Measurements from ENCODE around the gene DDA1.
"Not testable (repeated sequence)": the region's sequence is repeated elsewhere in the genome, so short reads cannot be mapped to it uniquely, and the experiment has no call there.

The DDA1 gene

GRCh38 chr19:17294051-17294891 is 15.1 kb upstream of the DDA1 start:
- Histone ChIP-seq H3K36me3 (ENCODE audit: insufficient read depth, low read length) (peaks cover 7% of the 10 kb centered on the region; the same call in 1 of the 2 replicates), H3K9ac (ENCODE audit: low read depth, low read length) (no peak overlapping the region), H3K4me2 (ENCODE audit: insufficient read depth, low read length) (peak overlapping the region; percentile 99; the same call in 1 of the 2 replicates), H2AFZ (ENCODE audit: low read depth, low read length) (no peak overlapping the region), H3K27ac (ENCODE audit: low read length) (no peak overlapping the region), H4K20me1 (ENCODE audit: insufficient read depth, low read length) (no peaks in the 10 kb centered on the region; the same call in 1 of the 2 replicates), H3K27me3 (ENCODE audit: insufficient read depth, low read length, poor library complexity) (no peaks in the 10 kb centered on the region), H3K4me3 (ENCODE audit: low read depth in 1 of 2, low read length in 2 of 2) (no peak overlapping the region), H3K9me3 (ENCODE audit: insufficient read depth, low read length, severe bottlenecking) (peaks cover 3% of the 10 kb centered on the region), H3K4me1 (ENCODE audit: insufficient read depth, low read length) (peaks cover 28% of the 10 kb centered on the region), H3K79me2 (ENCODE audit: insufficient read depth, low read length) (peaks cover 9% of the 10 kb centered on the region; the same call in 1 of the 2 replicates)
- TF ChIP-seq EZH2 (IDR thresholded peaks at IDR 0.05; ENCODE audit: borderline replicate concordance, low read depth, low read length, severe bottlenecking): no peak
- TF ChIP-seq, protein P1, sequence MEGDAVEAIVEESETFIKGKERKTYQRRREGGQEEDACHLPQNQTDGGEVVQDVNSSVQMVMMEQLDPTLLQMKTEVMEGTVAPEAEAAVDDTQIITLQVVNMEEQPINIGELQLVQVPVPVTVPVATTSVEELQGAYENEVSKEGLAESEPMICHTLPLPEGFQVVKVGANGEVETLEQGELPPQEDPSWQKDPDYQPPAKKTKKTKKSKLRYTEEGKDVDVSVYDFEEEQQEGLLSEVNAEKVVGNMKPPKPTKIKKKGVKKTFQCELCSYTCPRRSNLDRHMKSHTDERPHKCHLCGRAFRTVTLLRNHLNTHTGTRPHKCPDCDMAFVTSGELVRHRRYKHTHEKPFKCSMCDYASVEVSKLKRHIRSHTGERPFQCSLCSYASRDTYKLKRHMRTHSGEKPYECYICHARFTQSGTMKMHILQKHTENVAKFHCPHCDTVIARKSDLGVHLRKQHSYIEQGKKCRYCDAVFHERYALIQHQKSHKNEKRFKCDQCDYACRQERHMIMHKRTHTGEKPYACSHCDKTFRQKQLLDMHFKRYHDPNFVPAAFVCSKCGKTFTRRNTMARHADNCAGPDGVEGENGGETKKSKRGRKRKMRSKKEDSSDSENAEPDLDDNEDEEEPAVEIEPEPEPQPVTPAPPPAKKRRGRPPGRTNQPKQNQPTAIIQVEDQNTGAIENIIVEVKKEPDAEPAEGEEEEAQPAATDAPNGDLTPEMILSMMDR (IDR thresholded peaks at IDR 0.05; ENCODE audit: borderline replicate concordance, extremely low read depth, low read length, poor library complexity, severe bottlenecking): no peak
- peak; percentile 55 for DNase-seq
- no peak for ATAC-seq (ENCODE audit: insufficient read depth, low read depth)

GRCh38 chr19:17295551-17295950 is 13.8 kb upstream of the DDA1 start:
- not testable (repeated sequence) for ATAC-seq (ENCODE audit: insufficient read depth, low read depth); H3K27me3 ChIP-seq (ENCODE audit: insufficient read depth, low read length, poor library complexity); H2AFZ ChIP-seq (ENCODE audit: low read depth, low read length); H3K9me3 ChIP-seq (ENCODE audit: insufficient read depth, low read length, severe bottlenecking); H3K9ac ChIP-seq (ENCODE audit: low read depth, low read length); H4K20me1 ChIP-seq (ENCODE audit: insufficient read depth, low read length); H3K79me2 ChIP-seq (ENCODE audit: insufficient read depth, low read length); DNase-seq; H3K27ac ChIP-seq (ENCODE audit: low read length); H3K36me3 ChIP-seq (ENCODE audit: insufficient read depth, low read length); H3K4me3 ChIP-seq (ENCODE audit: low read depth in 1 of 2, low read length in 2 of 2); H3K4me2 ChIP-seq (ENCODE audit: insufficient read depth, low read length)
- peaks cover 28% of the 10 kb centered on the region for H3K4me1 ChIP-seq (ENCODE audit: insufficient read depth, low read length)

GRCh38 chr19:17296273-17296672 is 13.1 kb upstream of the DDA1 start:
- Histone ChIP-seq H3K79me2 (ENCODE audit: insufficient read depth, low read length) (peaks cover 9% of the 10 kb centered on the region; the same call in 1 of the 2 replicates), H3K4me2 (ENCODE audit: insufficient read depth, low read length) (no peak overlapping the region), H3K27ac (ENCODE audit: low read length) (no peak overlapping the region), H3K27me3 (ENCODE audit: insufficient read depth, low read length, poor library complexity) (no peaks in the 10 kb centered on the region), H3K36me3 (ENCODE audit: insufficient read depth, low read length) (peaks cover 7% of the 10 kb centered on the region; the same call in 1 of the 2 replicates), H3K4me3 (ENCODE audit: low read depth in 1 of 2, low read length in 2 of 2) (no peak overlapping the region), H3K4me1 (ENCODE audit: insufficient read depth, low read length) (peaks cover 28% of the 10 kb centered on the region), H4K20me1 (ENCODE audit: insufficient read depth, low read length) (no peaks in the 10 kb centered on the region; the same call in 1 of the 2 replicates), H2AFZ (ENCODE audit: low read depth, low read length) (no peak overlapping the region), H3K9ac (ENCODE audit: low read depth, low read length) (no peak overlapping the region), H3K9me3 (ENCODE audit: insufficient read depth, low read length, severe bottlenecking) (peaks cover 3% of the 10 kb centered on the region)
- no peak for TF ChIP-seq EZH2 (IDR thresholded peaks at IDR 0.05; ENCODE audit: borderline replicate concordance, low read depth, low read length, severe bottlenecking)
- ATAC-seq (ENCODE audit: insufficient read depth, low read depth) (no peak), DNase-seq (no peak)

- Histone ChIP-seq H3K9me3 (ENCODE audit: insufficient read depth, low read length, severe bottlenecking) (peaks cover 3% of the 10 kb centered on the region), H3K36me3 (ENCODE audit: insufficient read depth, low read length) (peaks cover 11% of the 10 kb centered on the region; the same call in 1 of the 2 replicates), H2AFZ (ENCODE audit: low read depth, low read length) (no peak overlapping the region), H3K4me1 (ENCODE audit: insufficient read depth, low read length) (peaks cover 25% of the 10 kb centered on the region), H3K4me3 (ENCODE audit: low read depth in 1 of 2, low read length in 2 of 2) (no peak overlapping the region), H3K9ac (ENCODE audit: low read depth, low read length) (no peak overlapping the region), H4K20me1 (ENCODE audit: insufficient read depth, low read length) (no peaks in the 10 kb centered on the region; the same call in 1 of the 2 replicates), H3K27me3 (ENCODE audit: insufficient read depth, low read length, poor library complexity) (no peaks in the 10 kb centered on the region), H3K4me2 (ENCODE audit: insufficient read depth, low read length) (no peak overlapping the region), H3K27ac (ENCODE audit: low read length) (no peak overlapping the region), H3K79me2 (ENCODE audit: insufficient read depth, low read length) (peaks cover 9% of the 10 kb centered on the region; the same call in 1 of the 2 replicates)
- TF ChIP-seq EZH2 (IDR thresholded peaks at IDR 0.05; ENCODE audit: borderline replicate concordance, low read depth, low read length, severe bottlenecking): no peak
- TF ChIP-seq, protein P1 (IDR thresholded peaks at IDR 0.05; ENCODE audit: borderline replicate concordance, extremely low read depth, low read length, poor library complexity, severe bottlenecking): no peak
- DNase-seq (no peak), ATAC-seq (ENCODE audit: insufficient read depth, low read depth) (no peak)
Observed at GRCh38 chr19:17296976-17297375, 12.4 kb upstream of the DDA1 start.
